Epithelial cell of prostate (primary cell): ENCODE results near the gene NRAP.

ENCODE experiments used
- DNase-seq: peaks from one replicate; pipeline ENCODE4 v3.0.0-alpha.2; 2011; ENCODE audit warnings: low read depth, low spot score
- H3K27ac ChIP-seq: fragments of 450-650 bp; 2 replicates; pipeline ENCODE4 v1.5.1; 2017; ENCODE audit warnings: mild to moderate bottlenecking

NRAP gene

DNA sequence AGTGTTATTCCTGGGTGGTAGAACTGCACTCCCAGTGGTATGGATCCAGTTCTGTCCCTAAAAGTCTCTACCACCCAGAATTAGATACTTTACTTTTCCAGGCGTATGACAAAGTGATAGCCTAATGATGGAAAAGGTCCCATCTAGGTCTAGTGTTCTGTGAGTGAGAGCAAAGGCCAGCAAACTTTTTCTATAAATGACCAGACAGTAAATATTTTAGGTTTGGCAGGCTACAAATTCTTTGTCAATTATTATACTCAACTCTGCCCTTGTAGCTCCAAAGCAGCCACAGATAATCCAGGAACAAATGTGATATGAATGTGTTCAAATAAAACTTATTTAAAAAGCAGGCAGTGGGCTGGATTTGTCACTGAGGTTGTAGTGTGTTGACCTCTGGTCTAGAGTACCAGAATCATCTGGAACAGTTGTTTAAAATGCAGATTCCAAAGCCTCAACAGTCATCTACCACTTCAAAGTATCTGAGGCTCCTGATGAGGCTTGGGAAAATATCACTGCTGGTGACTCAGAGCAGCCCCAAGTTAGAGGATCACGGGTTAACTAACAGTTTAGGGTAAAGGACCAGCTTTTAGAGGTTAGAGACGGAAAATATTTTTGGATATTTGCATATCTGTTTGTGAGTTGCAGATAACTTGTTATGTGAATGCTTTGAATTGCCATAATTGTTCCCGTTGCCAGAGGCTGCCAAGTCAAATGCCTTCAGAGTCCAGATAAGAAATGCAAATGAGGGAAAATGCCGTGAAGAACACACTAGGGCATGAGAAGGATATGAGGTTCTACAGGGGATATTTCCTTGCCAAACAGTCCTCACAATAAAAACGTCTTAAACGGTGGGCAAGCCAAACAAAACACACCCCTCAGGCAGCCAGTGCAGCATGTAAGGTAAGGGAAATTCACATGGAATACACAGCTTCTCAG, 19.4 kb downstream of the NRAP start:
- no peak overlapping the region for H3K27ac ChIP-seq
- DNase-seq = no peak

DNA sequence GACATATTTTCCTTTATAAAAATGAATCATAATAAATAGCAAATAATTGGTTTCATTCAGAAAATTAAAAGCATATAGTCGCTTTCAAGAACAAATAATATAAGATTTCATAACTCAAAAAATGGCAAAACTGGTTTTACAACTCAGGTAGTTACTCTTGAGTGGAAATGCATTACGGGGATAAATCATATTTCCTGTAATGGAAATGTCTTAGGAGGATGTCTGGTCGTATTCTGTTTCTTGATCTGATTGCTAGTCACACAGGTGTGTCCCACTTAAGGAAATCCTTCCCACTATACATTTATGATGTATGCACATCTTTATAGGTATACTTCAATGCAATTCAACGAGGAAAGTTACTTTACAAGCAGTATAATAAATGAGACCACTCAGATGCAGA, 20.7 kb downstream of the NRAP start:
- DNase-seq = no peak
- no peak overlapping the region for H3K27ac ChIP-seq

DNA sequence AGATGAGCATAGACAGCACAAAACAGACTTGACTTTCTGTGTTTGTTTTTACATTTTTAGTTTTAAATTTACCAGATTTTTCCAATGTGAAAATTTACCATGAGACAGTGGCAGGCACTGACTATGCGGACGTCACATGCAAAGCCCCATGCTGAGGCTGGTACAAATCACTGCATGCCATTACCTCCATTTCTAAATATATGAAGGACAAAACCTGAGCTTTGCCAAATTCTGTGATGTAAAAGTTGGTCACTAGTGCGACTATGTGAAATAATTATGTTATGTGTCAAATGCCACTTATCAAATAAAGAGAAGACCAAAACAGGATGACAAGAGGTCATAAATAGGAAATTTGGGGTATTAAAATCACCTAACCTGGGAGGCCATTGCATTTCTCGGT, 22.1 kb downstream of the NRAP start:
- no peak overlapping the region for H3K27ac ChIP-seq
- DNase-seq = no peak

DNA sequence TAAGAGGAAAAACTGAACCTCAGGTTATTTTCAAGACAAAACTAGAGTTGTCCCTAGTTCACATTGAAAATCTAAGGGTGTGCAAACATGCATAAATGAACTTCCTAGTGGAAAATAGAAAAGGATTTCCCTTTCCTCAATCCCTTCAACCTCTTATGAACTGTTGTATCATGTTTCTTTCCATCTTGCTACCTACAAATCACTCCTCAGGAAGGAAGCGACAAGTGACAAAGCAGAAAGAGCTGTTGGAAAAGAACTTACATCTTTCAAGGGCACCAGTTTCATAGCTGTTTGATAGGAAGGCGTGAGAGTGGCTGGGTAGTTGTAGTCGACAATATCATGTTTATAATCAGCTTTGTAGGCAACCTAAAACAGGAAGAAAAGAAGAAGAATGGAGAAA, 23.9 kb downstream of the NRAP start:
- H3K27ac ChIP-seq = no peak overlapping the region
- no peak for DNase-seq

DNA sequence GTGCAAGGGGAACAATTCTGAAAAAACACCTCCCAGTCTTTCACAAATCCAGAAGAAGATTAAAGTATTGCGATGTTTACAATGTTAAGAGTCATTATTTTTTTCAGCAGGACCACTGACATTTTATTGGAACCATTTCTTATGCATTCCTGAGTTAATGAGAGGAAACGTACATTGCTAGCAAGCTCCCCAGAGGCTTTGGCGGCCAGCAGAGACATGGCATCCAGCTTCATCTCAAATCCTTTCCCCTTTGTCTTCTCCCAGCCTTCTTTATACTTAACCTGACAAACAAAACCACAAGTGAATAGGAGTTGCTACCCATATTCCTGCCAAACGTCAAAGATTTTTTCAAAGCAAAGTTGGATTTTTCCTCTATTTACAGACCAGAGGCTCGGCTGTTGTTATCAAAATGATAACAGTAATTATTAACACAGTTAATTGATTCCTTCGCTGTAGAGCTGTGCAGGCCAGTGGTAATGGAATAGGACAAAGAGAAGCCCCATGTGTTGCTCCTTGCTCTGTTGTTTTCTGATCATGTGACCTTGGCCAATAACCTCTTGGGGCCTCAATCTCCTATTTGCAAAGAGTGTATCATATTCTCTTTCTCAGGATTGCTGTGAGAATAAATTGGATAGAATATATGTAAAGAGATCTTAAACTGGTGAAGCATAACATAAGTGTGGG, 32.0 kb downstream of the NRAP start:
- DNase-seq = no peak
- H3K27ac ChIP-seq = no peak overlapping the region

DNA sequence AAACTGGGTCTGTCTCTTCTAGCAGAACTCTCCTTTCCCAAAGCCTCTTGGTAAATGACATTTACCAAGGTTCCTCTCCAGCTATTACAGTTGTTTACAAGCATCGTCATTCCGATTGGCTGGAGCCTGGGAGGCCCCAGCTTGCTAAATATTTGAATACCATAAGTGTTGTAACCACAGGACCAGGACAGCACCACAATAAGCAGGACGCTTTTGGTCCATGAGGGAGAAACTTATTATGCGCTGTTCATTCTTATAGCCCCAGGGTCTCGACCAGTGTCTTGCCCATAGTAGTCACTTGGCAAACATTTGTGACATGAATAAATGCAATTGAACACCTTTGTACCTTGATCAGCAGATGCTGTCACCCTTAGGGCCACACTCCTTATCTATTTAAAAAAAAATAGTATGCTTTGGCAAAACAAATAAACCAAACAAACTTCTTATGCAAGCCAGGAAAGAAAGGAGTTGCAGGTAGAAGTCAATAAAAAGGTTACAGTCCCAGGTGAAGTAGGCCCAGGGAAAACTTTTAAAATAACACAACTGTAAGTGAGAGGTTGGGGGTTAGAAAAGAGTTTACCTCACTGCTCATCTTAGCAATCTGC, 32.8 kb downstream of the NRAP start:
- no peak for DNase-seq
- H3K27ac ChIP-seq = no peak overlapping the region

DNA sequence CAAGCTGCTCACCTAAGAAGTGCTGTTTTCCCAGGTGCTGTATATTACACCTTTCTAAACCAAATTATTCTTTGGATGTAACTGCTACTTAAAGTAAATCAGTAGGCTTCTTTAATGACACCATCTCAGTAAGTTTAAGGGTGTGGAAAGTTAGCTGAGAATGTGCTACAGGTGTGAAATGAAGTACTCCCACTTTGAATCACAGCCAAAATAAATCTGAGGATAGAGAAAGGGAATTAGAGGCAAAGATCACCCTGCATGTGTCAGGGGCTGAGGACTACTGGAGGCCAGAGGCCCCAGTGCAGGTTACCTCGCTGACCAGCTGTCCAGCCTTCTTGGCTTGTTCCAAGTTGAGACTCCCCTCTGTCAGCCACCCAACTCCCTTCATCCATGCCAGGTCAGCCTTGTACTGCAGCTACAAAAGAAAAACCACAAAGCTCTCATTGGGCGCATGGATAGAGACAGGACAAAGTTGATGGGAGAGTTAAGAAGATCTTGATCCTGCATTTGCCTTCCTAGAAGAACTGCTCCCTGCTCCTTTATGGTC, 35.2 kb downstream of the NRAP start:
- DNase-seq = no peak
- no peak overlapping the region for H3K27ac ChIP-seq

DNA sequence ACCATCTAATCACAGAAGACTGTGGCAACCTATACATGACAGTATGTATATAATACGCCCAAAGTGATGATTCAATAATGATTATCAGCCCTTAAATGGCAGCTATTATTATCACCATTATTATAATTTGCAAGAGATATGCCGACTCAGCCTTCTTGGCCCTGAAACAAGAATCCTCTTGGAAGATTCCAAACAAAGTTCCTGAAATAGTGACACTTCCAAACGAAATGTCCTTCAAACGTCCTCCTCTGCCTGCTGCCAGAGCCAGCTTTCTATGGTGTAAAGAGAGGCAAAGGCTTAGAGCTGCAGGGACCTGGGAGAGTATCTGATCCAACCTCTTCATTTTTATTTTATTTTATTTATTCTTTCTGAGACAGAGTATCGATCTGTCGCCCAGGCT, 36.0 kb downstream of the NRAP start:
- H3K27ac ChIP-seq = no peak overlapping the region
- DNase-seq = no peak

DNA sequence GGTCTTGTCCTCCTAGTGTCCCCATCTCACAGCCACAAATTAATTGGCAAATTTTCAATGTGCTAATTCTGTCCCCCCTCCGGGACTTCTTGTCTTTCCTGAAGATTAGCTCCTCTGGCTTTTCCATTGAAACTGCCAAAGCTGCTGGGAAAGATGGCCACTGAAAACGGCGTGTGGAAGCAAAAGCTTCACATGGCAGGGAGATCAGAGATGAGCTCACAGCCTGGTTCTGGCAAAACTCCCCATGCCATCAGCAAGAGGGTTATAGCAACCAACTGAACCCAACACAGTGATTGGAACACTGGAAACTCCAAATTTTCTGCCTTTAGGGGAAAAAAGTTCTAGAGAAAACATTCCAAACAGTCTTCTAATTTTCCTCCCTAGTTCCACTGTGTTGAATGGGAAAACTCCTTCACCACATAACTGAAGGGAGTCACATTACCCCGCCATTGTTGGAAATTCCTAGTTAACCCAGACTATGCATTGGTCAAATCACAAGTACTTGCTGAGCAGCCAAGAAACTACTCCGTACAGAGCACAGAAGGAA, 37.0 kb downstream of the NRAP start:
- DNase-seq = no peak
- no peak overlapping the region for H3K27ac ChIP-seq

DNA sequence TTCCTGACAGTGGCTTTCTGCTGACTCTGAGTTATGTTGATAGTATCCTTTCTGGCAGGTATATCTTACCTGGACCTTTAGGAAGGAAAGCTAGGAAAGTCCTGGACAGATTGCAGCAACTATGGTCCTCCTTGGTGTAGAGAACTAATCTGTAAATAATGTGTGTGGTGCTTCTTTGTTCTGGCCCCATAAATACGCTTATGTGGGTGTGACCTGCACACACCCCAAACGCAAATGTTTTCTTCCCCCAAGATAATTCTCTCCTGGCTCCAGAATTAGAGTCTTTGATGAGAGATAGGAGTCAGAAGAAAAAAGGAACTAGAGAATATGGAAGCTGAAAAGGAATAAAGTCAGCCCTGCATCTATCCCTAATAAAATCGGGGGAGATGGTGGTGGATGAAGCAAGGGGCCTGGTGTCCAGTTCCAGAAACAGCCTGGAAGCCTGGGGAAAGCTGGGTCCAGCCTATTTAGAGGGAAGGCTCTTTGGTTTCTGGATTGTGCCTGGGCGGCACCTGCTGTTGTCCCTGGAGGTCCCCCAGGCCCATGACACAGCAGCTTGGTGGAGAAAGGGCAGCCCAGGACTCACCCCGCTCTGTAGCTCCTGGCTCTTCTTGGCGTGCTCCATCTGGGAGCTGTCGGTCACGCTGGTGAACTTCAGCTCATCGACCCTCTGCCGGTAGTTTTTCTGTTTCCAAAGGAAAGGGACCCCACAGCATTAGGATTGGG, 38.2 kb downstream of the NRAP start:
- no peak for DNase-seq
- H3K27ac ChIP-seq = no peak overlapping the region

DNA sequence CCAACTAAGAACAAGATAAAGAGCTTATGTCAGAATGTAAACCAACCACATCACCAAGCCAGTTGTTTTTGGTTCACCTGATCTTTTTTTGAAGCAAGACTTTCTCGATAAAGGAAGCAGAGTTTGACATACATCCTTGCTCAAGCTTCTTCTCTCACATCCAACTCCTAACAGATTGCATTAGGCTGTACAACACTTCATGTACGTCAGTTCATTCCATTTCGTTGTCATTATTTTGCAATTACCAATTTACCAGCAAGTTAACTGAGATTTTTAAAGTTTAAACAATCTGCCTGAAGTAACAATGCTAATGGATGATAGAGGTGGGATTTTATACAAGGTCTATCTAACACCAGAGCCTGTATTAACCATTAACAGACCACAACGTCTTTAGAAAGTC, 41.0 kb downstream of the NRAP start:
- H3K27ac ChIP-seq = no peak overlapping the region
- DNase-seq = no peak

DNA sequence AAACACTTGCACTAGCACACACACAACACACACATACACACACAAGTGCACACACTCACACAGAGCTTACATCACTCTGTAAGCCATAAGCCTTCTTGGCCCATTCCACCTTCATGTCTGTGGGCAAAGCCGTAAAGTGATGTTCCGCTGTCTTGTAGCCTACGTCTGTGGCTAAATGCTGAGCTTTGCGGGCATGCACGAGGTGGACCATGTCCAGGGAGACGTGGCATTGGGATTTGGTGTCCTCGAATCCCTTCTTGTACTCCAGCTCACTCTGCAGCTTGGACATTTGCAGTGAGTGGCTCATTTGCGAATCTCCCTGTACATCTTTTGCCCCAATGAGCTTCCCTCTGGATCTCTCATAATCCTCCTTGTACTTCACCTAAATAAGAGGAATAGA, 42.0 kb downstream of the NRAP start:
- DNase-seq = no peak

DNA sequence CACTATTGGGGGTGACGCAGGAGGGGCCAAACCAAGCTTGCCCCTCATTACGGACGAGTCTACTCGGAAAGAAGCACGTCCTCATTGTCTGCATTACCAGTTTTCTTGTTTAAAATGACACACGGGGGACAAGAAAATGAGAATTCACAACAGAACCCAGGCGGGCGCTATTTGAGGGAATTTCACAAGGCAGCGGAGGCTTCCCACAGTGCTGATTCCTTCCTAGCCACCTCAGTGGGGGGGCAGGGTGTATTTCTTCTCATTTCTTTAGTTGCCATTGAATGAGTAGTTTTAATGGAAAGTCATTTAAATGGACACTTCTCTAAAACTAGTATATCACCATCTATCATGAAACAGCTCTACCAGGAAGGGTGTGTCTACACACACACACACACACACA, 42.9 kb downstream of the NRAP start:
- DNase-seq = no peak
- no peak overlapping the region for H3K27ac ChIP-seq

More for the DNA sequence above, 42.0 kb downstream of the NRAP start:
- no peak overlapping the region for H3K27ac ChIP-seq

DNA sequence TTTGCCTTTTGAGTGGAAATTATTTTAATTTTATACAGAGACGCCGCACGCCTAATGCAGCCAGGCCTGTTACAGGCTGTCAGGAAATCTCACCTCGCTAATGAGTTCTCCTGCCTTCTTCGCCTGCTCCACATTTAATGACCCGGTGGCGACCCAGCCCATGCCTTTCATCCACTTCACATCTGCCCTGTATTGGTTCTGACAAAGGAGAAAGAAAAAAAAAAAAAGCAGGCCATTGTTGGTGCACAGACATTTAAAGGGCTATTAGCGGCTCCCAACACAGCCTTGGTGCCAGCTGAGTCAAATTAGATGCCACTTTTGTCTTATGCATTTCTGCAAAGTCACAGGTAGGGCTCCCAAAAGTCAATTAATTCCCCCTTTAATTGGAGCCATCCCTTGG, 43.3 kb downstream of the NRAP start:
- no peak overlapping the region for H3K27ac ChIP-seq
- no peak for DNase-seq

DNA sequence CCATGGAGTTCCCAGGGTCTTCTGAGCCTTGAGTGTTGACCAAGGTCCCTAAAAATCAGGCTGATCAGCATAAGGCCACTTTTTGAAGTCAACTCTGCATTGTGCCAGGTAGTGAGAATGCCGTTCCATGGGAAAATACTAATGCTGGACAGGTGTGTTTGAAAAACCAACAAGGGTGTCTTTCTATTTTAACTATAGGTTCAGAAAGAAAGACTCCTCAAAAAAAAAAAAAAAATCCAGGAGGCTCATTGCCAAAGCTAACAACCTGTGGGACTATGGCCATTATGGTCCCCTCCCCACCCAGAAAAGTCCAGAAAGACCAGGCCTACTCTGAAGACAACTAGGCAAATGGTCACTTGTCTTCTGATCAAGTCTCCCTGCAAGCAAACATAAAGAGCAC, 44.4 kb downstream of the NRAP start:
- H3K27ac ChIP-seq = no peak overlapping the region
- DNase-seq = no peak

DNA sequence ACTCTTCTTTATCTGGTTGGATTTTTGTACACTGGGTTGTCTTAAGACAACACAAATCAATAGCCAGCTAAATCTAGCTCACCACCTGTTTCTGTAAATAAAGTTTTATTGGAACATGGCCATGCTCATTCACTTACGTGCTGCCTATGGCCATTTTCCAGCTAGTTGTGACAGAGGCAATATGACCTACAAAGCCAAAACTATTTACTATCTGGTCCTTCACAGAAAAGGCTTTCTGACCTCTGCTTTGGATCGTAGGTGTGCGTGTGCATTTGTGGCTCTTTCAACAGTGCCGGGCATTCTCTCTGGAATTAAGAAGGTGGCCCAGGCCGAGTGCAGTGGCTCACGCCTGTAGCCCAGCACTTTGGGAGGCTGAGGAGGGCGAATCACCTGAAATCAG, 45.5 kb downstream of the NRAP start:
- DNase-seq = no peak

DNA sequence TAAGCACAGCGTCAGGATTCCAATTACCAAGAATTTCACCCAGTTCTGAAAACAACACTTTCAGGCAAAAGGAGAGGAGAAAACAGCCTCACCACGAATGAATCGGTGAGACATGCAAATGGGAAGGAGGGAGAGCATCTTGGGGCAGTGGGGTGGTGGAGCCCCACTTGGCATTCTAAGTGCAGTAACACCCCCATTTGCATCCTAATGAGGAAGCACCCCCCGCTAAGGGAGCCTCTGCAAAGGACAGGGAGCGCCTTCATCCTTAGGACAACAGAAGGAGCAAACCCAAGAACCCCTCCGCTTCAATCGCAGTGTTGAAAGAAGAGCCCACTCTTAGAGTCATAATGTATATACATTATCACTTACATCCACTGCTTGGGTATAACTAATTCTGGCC, 46.8 kb downstream of the NRAP start:
- H3K27ac ChIP-seq = no peak overlapping the region
- DNase-seq = no peak

More for the DNA sequence above, 45.5 kb downstream of the NRAP start:
- H3K27ac ChIP-seq = no peak overlapping the region

DNA sequence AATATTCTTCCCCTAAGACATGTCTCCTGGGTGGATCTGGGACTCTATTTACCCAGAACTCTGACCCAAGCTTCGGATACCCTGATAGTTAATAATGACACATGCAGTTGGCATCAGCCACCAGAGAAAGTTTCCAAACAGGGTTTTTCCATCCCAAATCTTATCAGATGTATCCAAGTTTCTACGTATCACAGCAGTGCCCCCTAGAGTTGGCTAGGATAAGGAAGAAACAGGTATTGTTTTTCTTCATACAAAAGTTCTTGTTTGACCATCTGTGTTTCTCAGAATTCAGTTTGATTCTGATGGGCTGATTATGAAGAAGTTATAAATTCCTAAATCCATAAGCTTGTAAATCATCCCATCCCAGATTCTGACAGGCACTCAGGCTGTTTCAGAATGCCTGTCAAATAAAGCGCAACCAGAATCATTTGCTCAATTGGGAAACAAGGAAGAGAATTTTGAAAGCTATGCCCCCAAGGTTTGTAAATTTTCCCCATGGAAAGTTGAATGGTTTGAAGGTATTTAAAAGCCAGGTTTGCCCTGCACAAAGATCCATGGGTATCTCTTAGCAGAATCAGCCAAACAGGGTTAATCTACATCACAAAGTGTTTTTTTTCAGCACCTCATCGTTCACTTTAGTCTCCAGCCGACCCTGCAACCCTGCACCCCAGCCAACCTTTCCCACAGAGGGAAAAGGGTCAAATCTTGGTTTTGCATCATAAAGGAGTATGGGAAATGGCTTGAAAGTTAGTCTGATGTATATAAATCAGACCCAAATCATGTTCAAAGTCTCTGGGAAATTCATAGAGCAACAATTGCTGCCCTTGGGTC, 47.4 kb downstream of the NRAP start:
- no peak overlapping the region for H3K27ac ChIP-seq
- DNase-seq = no peak

DNA sequence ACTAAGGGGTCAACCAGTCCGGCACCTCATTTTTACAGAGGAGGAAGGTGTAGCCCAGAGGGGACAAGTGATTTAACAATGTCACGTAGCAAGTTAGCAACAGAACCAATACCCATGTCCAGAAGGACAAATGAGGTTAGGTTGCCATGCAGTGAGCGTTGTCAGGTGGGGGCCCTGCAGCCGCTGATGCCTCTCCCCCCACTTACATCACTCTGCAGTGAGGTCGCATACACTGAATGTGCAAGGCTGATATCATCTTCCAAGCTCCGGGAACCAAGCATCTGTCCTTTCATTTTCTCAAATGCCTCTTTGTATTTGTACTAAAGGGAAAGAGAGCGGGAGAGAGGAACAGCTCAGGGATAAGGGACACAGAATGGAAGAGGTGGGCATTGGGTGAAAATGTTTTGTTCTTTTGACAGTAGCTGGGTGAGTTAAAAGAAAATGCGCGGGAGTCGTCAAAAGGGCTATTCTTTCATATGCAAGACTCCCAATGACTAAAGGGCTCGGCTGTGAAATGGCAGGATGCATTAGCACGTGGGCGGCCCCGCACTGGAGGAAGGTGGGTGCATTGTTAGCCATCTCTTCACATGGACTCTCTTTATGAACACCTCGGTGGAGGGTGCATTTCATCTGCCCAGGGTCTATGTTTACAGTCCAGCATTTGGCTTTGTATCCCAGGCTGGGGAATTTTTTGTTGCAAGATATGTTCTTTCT, 49.7 kb downstream of the NRAP start:
- no peak for DNase-seq
- no peak overlapping the region for H3K27ac ChIP-seq
